PFSK-1 (cell line): ENCODE data around the gene ZNF619.
A peak's percentile ranks its signal among the peaks of the same experiment; 100 is the strongest.

Experiments used
- FOXP2 ChIP-seq: optimal IDR thresholded peaks from 2 replicates; pipeline ENCODE3; 2011; ENCODE audit warnings: borderline replicate concordance, control low read depth, inconsistent platforms; ENCODE audit not compliant: insufficient read depth; ENCODE audit errors: extremely low read length, extremely low read depth
- POLR2AphosphoS5 ChIP-seq: IDR thresholded peaks from 2 replicates; pipeline ENCODE4 v1.6.1; 2012; ENCODE audit warnings: low read depth, mild to moderate bottlenecking, control low read depth, low read length, moderate library complexity
- SIN3A ChIP-seq: IDR thresholded peaks from 2 replicates; pipeline ENCODE4 v1.6.1; 2012; ENCODE audit warnings: mild to moderate bottlenecking, low read length, moderate library complexity, borderline replicate concordance; ENCODE audit not compliant: insufficient read depth
- TAF1 ChIP-seq: IDR thresholded peaks from 2 replicates; pipeline ENCODE4 v1.6.1; 2012; ENCODE audit warnings: low read length, control low read depth, borderline replicate concordance; ENCODE audit not compliant: insufficient read depth
- TF ChIP-seq, protein P1 (sequence below), 2 experiments: IDR thresholded peaks; 2 replicates each; pipeline versions ENCODE4 v1.6.1 to v1.8.0; 2011 to 2012; ENCODE audit warnings: low read depth in 2 of 2, low read length in 2 of 2, control low read depth in 1 of 2, inconsistent platforms in 1 of 2, mild to moderate bottlenecking in 1 of 2, moderate library complexity in 1 of 2; ENCODE audit not compliant: insufficient read depth in 1 of 2

DNA sequence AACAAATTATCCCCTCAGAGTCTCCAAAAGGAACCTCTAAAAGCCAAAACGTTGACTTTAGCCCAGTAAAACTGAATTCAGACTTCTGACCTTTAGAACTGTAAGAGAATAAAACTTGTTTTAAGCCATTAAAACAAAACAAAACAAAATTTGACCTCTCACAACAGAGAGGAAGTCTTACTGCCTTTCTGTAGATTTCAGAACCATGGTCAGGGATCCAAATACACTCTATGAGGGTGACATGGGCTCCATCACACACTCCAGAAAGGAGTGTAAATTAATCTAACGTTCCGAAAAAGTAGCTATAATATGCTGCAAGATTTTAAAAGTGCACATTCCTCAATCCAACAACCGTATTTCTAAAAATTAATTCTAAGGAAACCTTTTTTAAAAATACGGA, 39.0 kb upstream of the ZNF619 start:
- TF ChIP-seq, protein P1, sequence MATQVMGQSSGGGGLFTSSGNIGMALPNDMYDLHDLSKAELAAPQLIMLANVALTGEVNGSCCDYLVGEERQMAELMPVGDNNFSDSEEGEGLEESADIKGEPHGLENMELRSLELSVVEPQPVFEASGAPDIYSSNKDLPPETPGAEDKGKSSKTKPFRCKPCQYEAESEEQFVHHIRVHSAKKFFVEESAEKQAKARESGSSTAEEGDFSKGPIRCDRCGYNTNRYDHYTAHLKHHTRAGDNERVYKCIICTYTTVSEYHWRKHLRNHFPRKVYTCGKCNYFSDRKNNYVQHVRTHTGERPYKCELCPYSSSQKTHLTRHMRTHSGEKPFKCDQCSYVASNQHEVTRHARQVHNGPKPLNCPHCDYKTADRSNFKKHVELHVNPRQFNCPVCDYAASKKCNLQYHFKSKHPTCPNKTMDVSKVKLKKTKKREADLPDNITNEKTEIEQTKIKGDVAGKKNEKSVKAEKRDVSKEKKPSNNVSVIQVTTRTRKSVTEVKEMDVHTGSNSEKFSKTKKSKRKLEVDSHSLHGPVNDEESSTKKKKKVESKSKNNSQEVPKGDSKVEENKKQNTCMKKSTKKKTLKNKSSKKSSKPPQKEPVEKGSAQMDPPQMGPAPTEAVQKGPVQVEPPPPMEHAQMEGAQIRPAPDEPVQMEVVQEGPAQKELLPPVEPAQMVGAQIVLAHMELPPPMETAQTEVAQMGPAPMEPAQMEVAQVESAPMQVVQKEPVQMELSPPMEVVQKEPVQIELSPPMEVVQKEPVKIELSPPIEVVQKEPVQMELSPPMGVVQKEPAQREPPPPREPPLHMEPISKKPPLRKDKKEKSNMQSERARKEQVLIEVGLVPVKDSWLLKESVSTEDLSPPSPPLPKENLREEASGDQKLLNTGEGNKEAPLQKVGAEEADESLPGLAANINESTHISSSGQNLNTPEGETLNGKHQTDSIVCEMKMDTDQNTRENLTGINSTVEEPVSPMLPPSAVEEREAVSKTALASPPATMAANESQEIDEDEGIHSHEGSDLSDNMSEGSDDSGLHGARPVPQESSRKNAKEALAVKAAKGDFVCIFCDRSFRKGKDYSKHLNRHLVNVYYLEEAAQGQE (IDR thresholded peaks at IDR 0.05; ENCODE audit: insufficient read depth in 1 of 2, low read depth in 2 of 2, low read length in 2 of 2), result peak; percentile 35 to 86; a peak in 2 of 4 replicates
- no peak for TF ChIP-seq POLR2AphosphoS5
- TF ChIP-seq SIN3A, result no peak
- TF ChIP-seq TAF1, result no peak
- no peak for TF ChIP-seq FOXP2
